ENCODE measurements around the gene ADAMTSL1. TPM values are rescaled to one million over a fixed set of nuclear protein-coding genes. Genes with fewer than 3 reads are reported as not detected.

ADAMTSL1 gene
- total RNA-seq, 4 donors from 2014 or later = 2.0 to 7.3 (median 3.7) TPM

DNA sequence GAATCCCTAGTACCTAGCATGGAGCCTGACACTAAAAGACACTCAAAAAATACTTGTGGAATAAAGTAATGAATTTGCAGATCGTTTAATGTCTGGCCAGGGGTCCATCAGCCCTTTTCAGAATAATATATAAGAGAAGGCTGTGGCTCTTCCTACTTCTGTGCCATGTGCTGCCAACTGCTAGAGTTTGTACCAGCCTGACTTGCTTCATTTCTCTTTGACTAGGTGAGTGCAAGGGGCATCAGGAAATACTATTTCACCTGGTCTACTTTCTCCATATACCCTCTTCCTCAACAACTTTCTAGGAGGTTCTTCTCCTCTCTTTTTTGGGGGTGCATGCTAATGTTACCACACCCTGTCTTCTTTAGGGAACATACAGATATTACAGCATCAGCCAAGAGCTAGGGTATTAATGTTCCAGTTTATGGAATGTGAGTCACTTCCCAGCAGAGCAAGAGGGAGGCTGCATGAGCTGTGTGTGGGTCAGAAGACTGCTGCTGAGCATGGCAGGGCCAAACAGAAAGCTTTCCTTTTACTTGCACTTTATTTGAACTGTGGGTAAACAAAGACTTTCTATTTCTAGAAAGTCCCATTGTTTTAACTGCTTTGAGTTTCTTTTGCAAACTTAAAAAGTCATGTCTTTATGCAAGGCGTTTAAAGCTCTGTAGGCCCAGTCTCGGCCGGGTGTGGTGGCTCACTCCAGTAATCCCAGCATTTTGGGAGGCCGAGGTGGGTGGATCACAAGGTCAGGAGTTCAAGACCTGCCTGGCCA lies 158.9 kb downstream of the ADAMTSL1 start:
- TF ChIP-seq, protein P1, sequence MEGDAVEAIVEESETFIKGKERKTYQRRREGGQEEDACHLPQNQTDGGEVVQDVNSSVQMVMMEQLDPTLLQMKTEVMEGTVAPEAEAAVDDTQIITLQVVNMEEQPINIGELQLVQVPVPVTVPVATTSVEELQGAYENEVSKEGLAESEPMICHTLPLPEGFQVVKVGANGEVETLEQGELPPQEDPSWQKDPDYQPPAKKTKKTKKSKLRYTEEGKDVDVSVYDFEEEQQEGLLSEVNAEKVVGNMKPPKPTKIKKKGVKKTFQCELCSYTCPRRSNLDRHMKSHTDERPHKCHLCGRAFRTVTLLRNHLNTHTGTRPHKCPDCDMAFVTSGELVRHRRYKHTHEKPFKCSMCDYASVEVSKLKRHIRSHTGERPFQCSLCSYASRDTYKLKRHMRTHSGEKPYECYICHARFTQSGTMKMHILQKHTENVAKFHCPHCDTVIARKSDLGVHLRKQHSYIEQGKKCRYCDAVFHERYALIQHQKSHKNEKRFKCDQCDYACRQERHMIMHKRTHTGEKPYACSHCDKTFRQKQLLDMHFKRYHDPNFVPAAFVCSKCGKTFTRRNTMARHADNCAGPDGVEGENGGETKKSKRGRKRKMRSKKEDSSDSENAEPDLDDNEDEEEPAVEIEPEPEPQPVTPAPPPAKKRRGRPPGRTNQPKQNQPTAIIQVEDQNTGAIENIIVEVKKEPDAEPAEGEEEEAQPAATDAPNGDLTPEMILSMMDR (IDR thresholded peaks at IDR 0.05) = no peak
- peak; percentile 80 for ATAC-seq (ENCODE audit: low FRiP score)
- DNase-seq (ENCODE audit: low spot score) = no peak

DNA sequence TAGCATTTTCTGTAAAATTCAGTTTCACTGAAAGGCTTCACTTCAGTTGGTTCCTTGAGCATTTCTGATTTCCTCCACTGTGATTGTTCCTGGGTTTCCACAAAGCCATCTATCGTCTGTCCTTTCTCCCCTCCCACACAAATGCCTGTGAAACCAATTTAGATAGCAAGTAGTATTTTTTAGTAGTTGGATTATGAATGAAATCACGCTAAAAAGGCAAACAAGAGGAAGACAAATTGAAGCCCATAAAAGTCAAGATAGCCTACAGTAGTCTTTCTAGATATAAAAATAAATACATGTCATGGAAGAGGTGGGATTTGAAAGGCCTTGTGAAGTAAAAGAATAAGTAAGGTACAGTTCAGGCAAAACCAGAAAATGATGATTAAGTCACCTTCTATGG lies 162.8 kb downstream of the ADAMTSL1 start:
- DNase-seq (ENCODE audit: low spot score) (no peak), ATAC-seq (ENCODE audit: low FRiP score) (no peak)
- TF ChIP-seq, protein P1 (IDR thresholded peaks at IDR 0.05) = no peak

DNA sequence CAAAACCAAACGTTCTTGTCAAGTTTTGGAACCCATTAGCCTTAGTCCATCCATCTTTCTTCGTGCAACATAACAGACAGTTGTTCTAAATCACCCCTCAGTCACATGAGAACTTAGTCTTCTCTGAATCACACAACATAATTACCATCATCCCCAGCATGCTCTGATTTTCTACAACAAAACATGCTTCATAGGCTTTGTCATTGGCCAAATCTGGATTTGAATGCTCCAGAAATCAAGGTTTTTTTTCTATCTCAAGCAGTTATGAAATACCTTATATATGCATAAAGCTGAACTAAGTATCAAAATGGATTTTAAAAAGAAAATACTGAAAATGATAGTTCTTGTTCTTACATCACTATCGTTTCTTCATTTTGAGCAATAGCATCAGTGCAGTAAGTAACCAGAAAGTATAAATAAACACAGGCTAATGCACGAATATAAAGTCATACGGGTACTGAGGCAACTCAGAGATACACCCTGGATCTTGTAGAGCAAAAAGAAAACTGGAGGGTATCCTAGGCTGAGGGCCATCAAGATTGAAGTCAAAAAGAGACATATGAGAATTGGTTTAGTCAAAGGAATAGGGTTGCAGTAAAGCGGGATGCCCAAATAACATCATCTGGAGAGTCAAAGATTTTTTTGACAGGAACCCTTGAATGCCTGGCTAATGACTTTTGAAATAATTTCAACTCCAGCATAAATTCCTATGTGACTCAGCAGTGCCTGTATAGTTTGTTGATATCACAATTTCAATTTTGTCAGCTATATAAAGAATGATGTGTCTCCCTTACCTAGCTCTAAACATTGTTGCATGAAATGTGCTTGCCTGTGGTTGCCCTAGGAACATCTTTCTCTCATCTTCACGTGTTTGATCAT lies 164.7 kb downstream of the ADAMTSL1 start:
- ATAC-seq (ENCODE audit: low FRiP score) = no peak
- TF ChIP-seq, protein P1 (IDR thresholded peaks at IDR 0.05) = no peak
- DNase-seq (ENCODE audit: low spot score) = no peak

- TF ChIP-seq, protein P1 (IDR thresholded peaks at IDR 0.05) = no peak
- ATAC-seq (ENCODE audit: low FRiP score) = no peak
- DNase-seq (ENCODE audit: low spot score) = no peak
These were observed 166.0 kb downstream of the ADAMTSL1 start for GRCh38 chr9:18639911-18640310.

- TF ChIP-seq, protein P1 (IDR thresholded peaks at IDR 0.05) = no peak
- DNase-seq (ENCODE audit: low spot score) = no peak
- ATAC-seq (ENCODE audit: low FRiP score) = no peak
These were observed 185.1 kb downstream of the ADAMTSL1 start for GRCh38 chr9:18658804-18659705.

DNA sequence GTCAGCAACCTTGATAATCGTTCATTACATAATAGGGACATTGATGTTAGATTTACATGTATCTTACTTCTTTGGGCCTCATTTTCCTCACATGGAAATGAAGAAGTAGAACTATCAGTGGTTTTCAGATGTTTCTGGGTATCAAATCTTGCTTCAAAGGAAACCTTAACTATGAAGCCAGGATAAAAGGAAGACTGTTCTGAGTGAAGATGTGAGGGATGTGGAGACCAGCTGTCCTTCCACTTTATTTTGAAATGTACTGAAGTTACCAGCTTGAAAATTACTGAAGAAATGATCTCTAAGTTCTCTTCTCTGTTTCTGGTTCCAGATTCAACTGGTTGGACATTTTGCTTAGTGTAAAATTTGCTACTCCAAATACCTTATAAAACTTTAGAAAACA lies 186.0 kb downstream of the ADAMTSL1 start:
- TF ChIP-seq, protein P1 (IDR thresholded peaks at IDR 0.05) = no peak
- ATAC-seq (ENCODE audit: low FRiP score) (no peak), DNase-seq (ENCODE audit: low spot score) (no peak)

Measured in omental fat pad (tissue), 4 donors.